Measurements from ENCODE around the gene FABP3. TPM values are rescaled to one million over a fixed set of nuclear protein-coding genes. Genes with fewer than 3 reads are reported as not detected.

FABP3 gene
- total RNA-seq, 1 donor from 2014 or later = 4.6 TPM

DNA sequence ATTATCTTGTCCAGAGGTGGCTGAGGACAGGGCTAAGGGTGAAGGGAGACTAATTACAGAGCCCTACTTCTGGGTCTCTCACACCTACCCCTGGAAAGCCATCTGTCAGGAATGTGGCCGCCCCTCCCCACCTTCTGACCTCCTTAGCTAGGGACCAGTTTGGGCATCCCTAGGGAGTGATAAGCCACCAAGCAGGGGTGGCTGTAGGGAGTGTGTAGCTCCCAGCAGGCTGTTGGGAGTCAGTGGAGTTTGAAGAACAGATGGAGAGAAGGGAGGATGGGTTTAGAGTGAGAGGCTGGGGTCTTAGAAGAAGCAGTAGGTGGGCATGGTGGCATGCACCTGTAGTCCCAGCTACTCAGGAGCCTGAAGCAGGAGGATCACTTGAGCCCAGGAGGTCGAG is 39.3 kb upstream of the FABP3 start:
- no peak for DNase-seq (ENCODE audit: low spot score in 2 of 2, unreplicated experiment in 2 of 2)
- peaks cover 6% of the 10 kb centered on the region for H3K27me3 Mint-ChIP-seq (ENCODE audit: low read depth)
- peaks cover 16% of the 10 kb centered on the region for H3K4me1 Mint-ChIP-seq
- no peak overlapping the region for H3K27ac Mint-ChIP-seq
- H3K9me3 Mint-ChIP-seq = no peaks in the 10 kb centered on the region
- TF ChIP-seq CTCF (IDR thresholded peaks at IDR 0.05; ENCODE audit: unreplicated experiment) = no peak
- no peaks in the 10 kb centered on the region for H3K36me3 Mint-ChIP-seq
- peak overlapping the region; percentile 66 for H3K4me3 Mint-ChIP-seq

DNA sequence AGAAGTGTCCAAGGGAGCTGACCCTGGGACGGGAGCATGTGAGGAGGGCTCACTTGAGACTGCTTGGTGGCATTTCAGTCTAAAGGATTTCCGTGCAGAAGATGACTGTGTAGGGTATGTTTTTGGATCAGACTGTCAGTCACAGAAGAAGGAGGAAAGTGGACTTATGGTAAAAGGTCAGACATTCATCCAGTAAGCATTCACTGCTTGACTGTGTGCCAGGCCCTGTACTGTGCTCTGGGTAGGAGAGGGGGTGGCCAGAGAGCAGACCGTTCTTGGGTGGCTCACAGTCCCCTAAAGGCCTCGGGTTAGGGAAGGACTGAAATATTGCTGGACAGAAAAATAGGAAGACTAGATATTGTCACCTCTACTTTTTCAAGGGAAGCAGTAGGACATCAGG is 38.0 kb upstream of the FABP3 start:
- Mint-ChIP-seq H3K27ac (no peak overlapping the region), H3K9me3 (no peaks in the 10 kb centered on the region), H3K27me3 (ENCODE audit: low read depth) (peaks cover 6% of the 10 kb centered on the region), H3K4me3 (peak overlapping the region; percentile 10), H3K4me1 (peaks cover 13% of the 10 kb centered on the region), H3K36me3 (no peaks in the 10 kb centered on the region)
- no peak for TF ChIP-seq CTCF (IDR thresholded peaks at IDR 0.05; ENCODE audit: unreplicated experiment)
- no peak for DNase-seq (ENCODE audit: low spot score in 2 of 2, unreplicated experiment in 2 of 2)

- Mint-ChIP-seq H3K36me3 (no peaks in the 10 kb centered on the region), H3K4me3 (peak overlapping the region; percentile 10), H3K4me1 (peaks cover 13% of the 10 kb centered on the region), H3K9me3 (no peaks in the 10 kb centered on the region), H3K27me3 (ENCODE audit: low read depth) (peaks cover 6% of the 10 kb centered on the region), H3K27ac (no peak overlapping the region)
- no peak for DNase-seq (ENCODE audit: low spot score in 2 of 2, unreplicated experiment in 2 of 2)
- no peak for TF ChIP-seq CTCF (IDR thresholded peaks at IDR 0.05; ENCODE audit: unreplicated experiment)
These were observed 37.3 kb upstream of the FABP3 start for GRCh38 chr1:31409946-31410858.

GRCh38 chr1:31408788-31409318 is 36.0 kb upstream of the FABP3 start:
- no peak for DNase-seq (ENCODE audit: low spot score in 2 of 2, unreplicated experiment in 2 of 2)
- no peak for TF ChIP-seq CTCF (IDR thresholded peaks at IDR 0.05; ENCODE audit: unreplicated experiment)
- H3K27me3 Mint-ChIP-seq (ENCODE audit: low read depth) = peaks cover 5% of the 10 kb centered on the region
- H3K36me3 Mint-ChIP-seq = no peaks in the 10 kb centered on the region
- H3K4me1 Mint-ChIP-seq = peaks cover 4% of the 10 kb centered on the region
- no peak overlapping the region for H3K4me3 Mint-ChIP-seq
- no peaks in the 10 kb centered on the region for H3K9me3 Mint-ChIP-seq
- H3K27ac Mint-ChIP-seq = no peak overlapping the region

GRCh38 chr1:31407029-31407626 is 34.3 kb upstream of the FABP3 start:
- Mint-ChIP-seq H3K4me1 (no peaks in the 10 kb centered on the region), H3K27ac (no peak overlapping the region), H3K4me3 (no peak overlapping the region), H3K9me3 (no peaks in the 10 kb centered on the region), H3K36me3 (no peaks in the 10 kb centered on the region), H3K27me3 (ENCODE audit: low read depth) (peaks cover 3% of the 10 kb centered on the region)
- DNase-seq (ENCODE audit: low spot score in 2 of 2, unreplicated experiment in 2 of 2) = no peak
- no peak for TF ChIP-seq CTCF (IDR thresholded peaks at IDR 0.05; ENCODE audit: unreplicated experiment)
